ENCODE results near the gene RXRB. TPM values are rescaled to one million over a fixed set of nuclear protein-coding genes. Genes with fewer than 3 reads are reported as not detected.
"Not testable (repeated sequence)": the region's sequence is repeated elsewhere in the genome, so short reads cannot be mapped to it uniquely, and the experiment has no call there.

The RXRB gene
- total RNA-seq, 1 experiment from 2014 or later = 49.9 TPM

DNA sequence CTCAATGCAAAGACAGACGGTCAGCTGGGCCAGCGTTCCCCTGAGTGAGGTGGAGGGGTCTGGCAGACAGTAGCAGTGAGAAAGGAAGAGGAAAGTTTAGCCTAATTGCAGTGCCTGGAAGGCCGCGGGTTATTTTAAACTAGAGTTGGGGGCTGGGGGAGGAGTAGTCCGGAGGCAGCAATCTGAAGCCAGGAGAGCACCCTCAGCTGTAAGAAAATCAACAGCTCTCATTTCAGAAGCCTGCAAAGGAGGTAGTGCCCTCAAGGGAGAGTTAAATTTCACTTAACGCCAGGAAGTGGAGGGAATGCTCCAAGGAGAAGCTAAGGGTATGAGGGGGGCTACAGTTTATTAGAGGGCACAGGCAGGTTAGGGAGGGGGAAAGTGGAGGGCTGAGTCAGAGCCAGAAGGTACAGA, 34.8 kb upstream of the RXRB start:
- no peak for TF ChIP-seq EZH2phosphoT487 (IDR thresholded peaks at IDR 0.05; ENCODE audit: borderline replicate concordance)
- TF ChIP-seq, protein P1, sequence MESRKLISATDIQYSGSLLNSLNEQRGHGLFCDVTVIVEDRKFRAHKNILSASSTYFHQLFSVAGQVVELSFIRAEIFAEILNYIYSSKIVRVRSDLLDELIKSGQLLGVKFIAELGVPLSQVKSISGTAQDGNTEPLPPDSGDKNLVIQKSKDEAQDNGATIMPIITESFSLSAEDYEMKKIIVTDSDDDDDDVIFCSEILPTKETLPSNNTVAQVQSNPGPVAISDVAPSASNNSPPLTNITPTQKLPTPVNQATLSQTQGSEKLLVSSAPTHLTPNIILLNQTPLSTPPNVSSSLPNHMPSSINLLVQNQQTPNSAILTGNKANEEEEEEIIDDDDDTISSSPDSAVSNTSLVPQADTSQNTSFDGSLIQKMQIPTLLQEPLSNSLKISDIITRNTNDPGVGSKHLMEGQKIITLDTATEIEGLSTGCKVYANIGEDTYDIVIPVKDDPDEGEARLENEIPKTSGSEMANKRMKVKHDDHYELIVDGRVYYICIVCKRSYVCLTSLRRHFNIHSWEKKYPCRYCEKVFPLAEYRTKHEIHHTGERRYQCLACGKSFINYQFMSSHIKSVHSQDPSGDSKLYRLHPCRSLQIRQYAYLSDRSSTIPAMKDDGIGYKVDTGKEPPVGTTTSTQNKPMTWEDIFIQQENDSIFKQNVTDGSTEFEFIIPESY (IDR thresholded peaks at IDR 0.05; ENCODE audit: extremely low read depth, insufficient replicate concordance, low read length) = no peak
- TF ChIP-seq, protein P2, sequence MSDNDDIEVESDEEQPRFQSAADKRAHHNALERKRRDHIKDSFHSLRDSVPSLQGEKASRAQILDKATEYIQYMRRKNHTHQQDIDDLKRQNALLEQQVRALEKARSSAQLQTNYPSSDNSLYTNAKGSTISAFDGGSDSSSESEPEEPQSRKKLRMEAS (IDR thresholded peaks at IDR 0.05) = no peak
- no peak for TF ChIP-seq RAD21 (IDR thresholded peaks at IDR 0.05; ENCODE audit: low read depth)
- TF ChIP-seq, protein P3, sequence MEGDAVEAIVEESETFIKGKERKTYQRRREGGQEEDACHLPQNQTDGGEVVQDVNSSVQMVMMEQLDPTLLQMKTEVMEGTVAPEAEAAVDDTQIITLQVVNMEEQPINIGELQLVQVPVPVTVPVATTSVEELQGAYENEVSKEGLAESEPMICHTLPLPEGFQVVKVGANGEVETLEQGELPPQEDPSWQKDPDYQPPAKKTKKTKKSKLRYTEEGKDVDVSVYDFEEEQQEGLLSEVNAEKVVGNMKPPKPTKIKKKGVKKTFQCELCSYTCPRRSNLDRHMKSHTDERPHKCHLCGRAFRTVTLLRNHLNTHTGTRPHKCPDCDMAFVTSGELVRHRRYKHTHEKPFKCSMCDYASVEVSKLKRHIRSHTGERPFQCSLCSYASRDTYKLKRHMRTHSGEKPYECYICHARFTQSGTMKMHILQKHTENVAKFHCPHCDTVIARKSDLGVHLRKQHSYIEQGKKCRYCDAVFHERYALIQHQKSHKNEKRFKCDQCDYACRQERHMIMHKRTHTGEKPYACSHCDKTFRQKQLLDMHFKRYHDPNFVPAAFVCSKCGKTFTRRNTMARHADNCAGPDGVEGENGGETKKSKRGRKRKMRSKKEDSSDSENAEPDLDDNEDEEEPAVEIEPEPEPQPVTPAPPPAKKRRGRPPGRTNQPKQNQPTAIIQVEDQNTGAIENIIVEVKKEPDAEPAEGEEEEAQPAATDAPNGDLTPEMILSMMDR (IDR thresholded peaks at IDR 0.05 in 2 of 3, conservative IDR thresholded peaks at IDR 0.05 in 1 of 3; ENCODE audit: borderline replicate concordance in 1 of 3, insufficient read depth in 1 of 3, low read depth in 2 of 3, low read length in 2 of 3) = no peak
- TF ChIP-seq ZNF274 (IDR thresholded peaks at IDR 0.05; ENCODE audit: low read depth, low read length) = no peak
- no peak for TF ChIP-seq CEBPB (IDR thresholded peaks at IDR 0.05; ENCODE audit: low read depth)
- TF ChIP-seq ZFX (IDR thresholded peaks at IDR 0.05) = no peak
- no peak for TF ChIP-seq CBX3 (IDR thresholded peaks at IDR 0.05; ENCODE audit: low read depth)
- Histone ChIP-seq H3K9me3 (ENCODE audit: control insufficient read depth in 1 of 2, insufficient read depth in 1 of 2, low read depth in 1 of 2, low read length in 2 of 2) (no peaks in the 10 kb centered on the region), H3K9ac (ENCODE audit: low read length) (no peak overlapping the region), H4K20me1 (ENCODE audit: insufficient read depth) (no peaks in the 10 kb centered on the region), H3K79me2 (ENCODE audit: insufficient read depth, low read length) (no peaks in the 10 kb centered on the region), H3K27ac (ENCODE audit: low read depth, low read length) (no peak overlapping the region), H3K4me3 (replicated peaks in 1 of 2; ENCODE audit: low read depth in 1 of 2, low read length in 2 of 2) (no peak overlapping the region), H3K9me2 (ENCODE audit: insufficient read depth) (no peaks in the 10 kb centered on the region), H3K4me1 (ENCODE audit: control insufficient read depth in 1 of 2, insufficient read depth in 2 of 2, low read length in 2 of 2) (no peaks in the 10 kb centered on the region), H3K27me3 (ENCODE audit: insufficient read depth, low read length) (no peaks in the 10 kb centered on the region; the same call in 1 of the 2 replicates), H3K4me2 (ENCODE audit: low read length) (no peak overlapping the region), H3K36me3 (ENCODE audit: control insufficient read depth in 1 of 2, insufficient read depth in 2 of 2, low read length in 2 of 2) (no peaks in the 10 kb centered on the region), H2AFZ (ENCODE audit: low read depth, low read length, poor library complexity, severe bottlenecking) (no peak overlapping the region)
- ATAC-seq (no peak), DNase-seq (ENCODE audit: low read depth, low spot score) (no peak)
- ChIA-PET CTCF (interaction anchor here (1.7 kb wide), 1 partner anchor 13 kb away, joined by 5 read pairs; no protein-coding TSS in a partner anchor), RAD21 (ENCODE audit: low non-redundant PET in 1 of 2, low total read pairs in 2 of 2, uncharacterized antibody in 2 of 2, unreplicated experiment in 2 of 2) (no interaction called here), POLR2A (no interaction called here)
- no TSS peak for BruUV-seq (replicated peaks)
- intact Hi-C loops (cut with micrococcal nuclease) = no loop called here

DNA sequence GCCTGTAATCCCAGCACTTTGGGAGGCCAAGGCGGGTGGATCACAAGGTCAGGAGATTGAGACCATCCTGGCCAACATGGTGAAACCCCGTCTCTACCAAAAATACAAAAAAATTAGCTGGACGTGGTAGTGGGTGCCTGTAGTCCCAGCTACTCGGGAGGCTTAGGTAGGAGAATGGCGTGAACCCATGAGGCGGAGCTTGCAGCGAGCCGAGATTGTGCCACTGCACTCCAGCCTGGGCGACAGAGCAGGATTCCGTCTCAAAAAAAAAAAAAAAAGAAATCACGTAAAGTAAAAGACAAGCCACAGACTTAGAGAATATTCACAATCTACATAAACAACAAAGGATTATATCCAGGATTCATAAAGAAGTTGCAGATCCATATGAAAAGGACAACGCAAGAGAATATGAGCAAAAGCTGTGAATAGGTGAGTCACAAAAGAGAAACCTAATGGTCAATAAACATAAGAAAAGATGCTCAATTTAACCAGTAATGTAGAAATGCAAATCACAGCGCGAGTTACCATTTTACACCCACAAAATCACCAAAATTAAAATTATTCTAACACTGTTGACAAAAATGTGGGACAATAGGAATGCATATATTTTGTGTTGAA, 26.1 kb upstream of the RXRB start:
- DNase-seq (ENCODE audit: low read depth, low spot score); H3K9me2 ChIP-seq (ENCODE audit: insufficient read depth); ATAC-seq; intact Hi-C loops (cut with micrococcal nuclease); H3K27ac ChIP-seq (ENCODE audit: low read depth, low read length); RAD21 ChIA-PET (ENCODE audit: low non-redundant PET in 1 of 2, low total read pairs in 2 of 2, uncharacterized antibody in 2 of 2, unreplicated experiment in 2 of 2); BruUV-seq (replicated peaks); H3K27me3 ChIP-seq (ENCODE audit: insufficient read depth, low read length); H3K9me3 ChIP-seq (ENCODE audit: control insufficient read depth in 1 of 2, insufficient read depth in 1 of 2, low read depth in 1 of 2, low read length in 2 of 2); H3K36me3 ChIP-seq (ENCODE audit: control insufficient read depth in 1 of 2, insufficient read depth in 2 of 2, low read length in 2 of 2); H3K4me1 ChIP-seq (ENCODE audit: control insufficient read depth in 1 of 2, insufficient read depth in 2 of 2, low read length in 2 of 2); H3K9ac ChIP-seq (ENCODE audit: low read length); H3K79me2 ChIP-seq (ENCODE audit: insufficient read depth, low read length); H2AFZ ChIP-seq (ENCODE audit: low read depth, low read length, poor library complexity, severe bottlenecking); H4K20me1 ChIP-seq (ENCODE audit: insufficient read depth); H3K4me3 ChIP-seq (replicated peaks in 1 of 2; ENCODE audit: low read depth in 1 of 2, low read length in 2 of 2); CTCF ChIA-PET; H3K4me2 ChIP-seq (ENCODE audit: low read length); POLR2A ChIA-PET: not testable (repeated sequence)

Measured in HCT116 (cell line).